DOHH2 (cell line): ENCODE results near the gene GYPC.

Experiments
- H3F3A ChIP-seq: fragments of 200-600 bp; sonication (generic), shearing (Covaris generic); 2 replicates; pipeline ENCODE4 v1.6.0; 2016; ENCODE audit warnings: antibody characterized with exemption, mild to moderate bottlenecking; ENCODE audit not compliant: control insufficient read depth, insufficient read depth
- H3K27ac ChIP-seq: fragments of 200-600 bp; sonication (generic); 2 replicates; pipeline ENCODE4 v1.5.1; 2014; ENCODE audit warnings: low read depth, mild to moderate bottlenecking, low read length, moderate library complexity
- H3K27me3 ChIP-seq: fragments of 200-600 bp; sonication (generic); 2 replicates; pipeline ENCODE4 v1.6.1; 2014; ENCODE audit warnings: mild to moderate bottlenecking, low read length, mixed read lengths; ENCODE audit not compliant: control insufficient read depth
- H3K36me3 ChIP-seq: fragments of 200-600 bp; sonication (generic); 2 replicates; pipeline ENCODE4 v1.6.1; 2014; ENCODE audit warnings: mild to moderate bottlenecking, low read length, moderate library complexity, mixed read lengths; ENCODE audit not compliant: control insufficient read depth
- H3K4me1 ChIP-seq: fragments of 200-600 bp; sonication (generic); 2 replicates; pipeline ENCODE4 v1.6.1; 2014; ENCODE audit warnings: mild to moderate bottlenecking, low read length, mixed read lengths; ENCODE audit not compliant: control insufficient read depth
- H3K4me2 ChIP-seq: fragments of 200-600 bp; sonication (generic); 2 replicates; pipeline ENCODE4 v1.6.0; 2014; ENCODE audit warnings: mild to moderate bottlenecking, low read length, moderate library complexity
- H3K4me3 ChIP-seq: fragments of 200-600 bp; sonication (generic); 2 replicates; pipeline ENCODE4 v1.5.1; 2014; ENCODE audit warnings: mild to moderate bottlenecking, low read length, mixed read lengths
- H3K79me2 ChIP-seq: fragments of 200-600 bp; sonication (generic); 2 replicates; pipeline ENCODE4 v1.6.1; 2014; ENCODE audit warnings: mild to moderate bottlenecking, low read length, mixed read lengths; ENCODE audit not compliant: control insufficient read depth
- H3K9me2 ChIP-seq: fragments of 200-600 bp; sonication (generic); replicated peaks from 2 replicates; pipeline ENCODE4 v1.6.1; 2014; ENCODE audit warnings: mild to moderate bottlenecking, low read length, mixed read lengths; ENCODE audit not compliant: control insufficient read depth
- H3K9me3 ChIP-seq: fragments of 200-600 bp; sonication (generic); 2 replicates; pipeline ENCODE4 v1.6.1; 2014; ENCODE audit warnings: antibody characterized with exemption, low read length, mixed read lengths; ENCODE audit not compliant: control insufficient read depth, insufficient read depth
- H4K20me1 ChIP-seq: fragments of 200-600 bp; sonication (generic); 2 replicates; pipeline ENCODE4 v1.6.0; 2014; ENCODE audit warnings: low read depth, mild to moderate bottlenecking, antibody characterized with exemption, low read length, moderate library complexity; ENCODE audit not compliant: control insufficient read depth, insufficient read depth
- CTCF ChIP-seq: fragments of 200-600 bp; sonication (generic); IDR thresholded peaks from one replicate; pipeline ENCODE4 v1.5.1; 2014; ENCODE audit warnings: antibody characterized with exemption, mild to moderate bottlenecking, low read depth, low read length; ENCODE audit not compliant: poor library complexity, severe bottlenecking
- EZH2phosphoT487 ChIP-seq: fragments of 200-600 bp; sonication (generic); IDR thresholded peaks from 2 replicates; pipeline ENCODE4 v1.6.1; 2017; ENCODE audit warnings: borderline replicate concordance, mild to moderate bottlenecking, antibody characterized with exemption, low read length, moderate library complexity, mixed read lengths

Gene GYPC, protein sequence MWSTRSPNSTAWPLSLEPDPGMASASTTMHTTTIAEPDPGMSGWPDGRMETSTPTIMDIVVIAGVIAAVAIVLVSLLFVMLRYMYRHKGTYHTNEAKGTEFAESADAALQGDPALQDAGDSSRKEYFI

GRCh38 chr2:126655500-126656430, at the start of gene GYPC:
Gene GYPC, plus strand, starts transcription at chr2:126656158. Its CDS starts 106 bp downstream, at chr2:126656264.
- peaks cover 44% of the 10 kb centered on the region for H3K4me1 ChIP-seq
- peak within 1 kb of the TSS; percentile 95 for H3K4me2 ChIP-seq
- no peak for TF ChIP-seq CTCF
- no peak for TF ChIP-seq EZH2phosphoT487
- no peaks in the 10 kb centered on the region for H4K20me1 ChIP-seq
- H3F3A ChIP-seq: peaks cover 6% of the 10 kb centered on the region; the same call in 1 of the 2 replicates
- peak within 1 kb of the TSS; percentile 76 for H3K4me3 ChIP-seq
- no peaks in the 10 kb centered on the region for H3K9me2 ChIP-seq
- H3K27ac ChIP-seq: peak within 1 kb of the TSS; percentile 84
- H3K9me3 ChIP-seq: no peaks in the 10 kb centered on the region
- H3K27me3 ChIP-seq: no peaks in the 10 kb centered on the region
- H3K36me3 ChIP-seq: peaks cover 24% of the 10 kb centered on the region
- H3K79me2 ChIP-seq: peaks cover 48% of the 10 kb centered on the region

GRCh38 chr2:126614524-126615227, 41.3 kb upstream of the GYPC start:
- H3K36me3 ChIP-seq: no peaks in the 10 kb centered on the region
- H3K4me3 ChIP-seq: no peak overlapping the region
- H3K4me1 ChIP-seq: no peaks in the 10 kb centered on the region
- H3K9me2 ChIP-seq: no peaks in the 10 kb centered on the region
- H3K9me3 ChIP-seq: no peaks in the 10 kb centered on the region
- TF ChIP-seq CTCF: no peak
- no peak for TF ChIP-seq EZH2phosphoT487
- H3K27me3 ChIP-seq: no peaks in the 10 kb centered on the region
- H4K20me1 ChIP-seq: no peaks in the 10 kb centered on the region
- no peaks in the 10 kb centered on the region for H3K79me2 ChIP-seq
- no peak overlapping the region for H3K4me2 ChIP-seq
- H3F3A ChIP-seq: no peaks in the 10 kb centered on the region
- H3K27ac ChIP-seq: no peak overlapping the region

DNA sequence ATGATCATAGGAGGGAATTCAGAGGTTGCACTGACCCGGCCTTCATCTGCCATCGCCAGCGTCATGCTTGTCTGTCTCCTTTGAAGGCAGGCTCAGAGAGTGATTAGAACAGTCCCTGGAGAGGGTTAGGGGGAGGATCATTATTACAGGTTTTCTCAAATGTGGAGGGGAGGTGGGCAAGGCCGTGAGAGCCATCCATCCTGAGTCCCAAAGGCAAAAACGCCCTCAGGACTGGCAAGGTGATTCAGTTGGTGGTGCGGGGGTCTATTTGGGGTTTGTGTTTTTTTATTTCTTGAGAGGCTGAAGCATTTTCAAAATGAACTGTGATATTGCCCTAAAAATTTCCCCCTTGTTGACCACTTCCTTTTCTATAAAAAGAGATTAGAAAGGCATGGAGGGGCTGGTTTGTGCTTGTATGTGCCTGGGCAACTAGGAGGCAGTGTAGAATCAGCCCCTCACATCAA, 39.3 kb upstream of the GYPC start:
- Histone ChIP-seq H3K9me3 (peaks cover 9% of the 10 kb centered on the region; the same call in 1 of the 2 replicates), H3K27ac (no peak overlapping the region), H3K4me2 (no peak overlapping the region), H3K36me3 (no peaks in the 10 kb centered on the region), H3K79me2 (no peaks in the 10 kb centered on the region), H3K9me2 (no peaks in the 10 kb centered on the region), H3F3A (no peaks in the 10 kb centered on the region), H3K4me3 (no peak overlapping the region), H3K27me3 (no peaks in the 10 kb centered on the region), H3K4me1 (no peaks in the 10 kb centered on the region), H4K20me1 (no peaks in the 10 kb centered on the region)
- TF ChIP-seq EZH2phosphoT487 (no peak), CTCF (no peak)
